Glomerular visceral epithelial cell (primary cell): ENCODE results near the gene CCDC197.

ENCODE experiments used
- DNase-seq: peaks from one replicate; pipeline ENCODE4 v3.0.0-alpha.2; 2016; ENCODE audit errors: extremely low spot score

CCDC197 gene

GRCh38 chr14:93999573-93999972, 2.5 kb downstream of the CCDC197 start:
- no peak for DNase-seq

- DNase-seq = no peak
Measured at GRCh38 chr14:94000267-94000666, 3.2 kb downstream of the CCDC197 start.

- no peak for DNase-seq
Measured at GRCh38 chr14:94001016-94001415, 3.9 kb downstream of the CCDC197 start.

- peak; percentile 83 for DNase-seq
Measured at GRCh38 chr14:94001501-94002396, 4.6 kb downstream of the CCDC197 start.

- no peak for DNase-seq
Measured at GRCh38 chr14:94003397-94003796, 6.3 kb downstream of the CCDC197 start.

GRCh38 chr14:94004015-94004414, 6.9 kb downstream of the CCDC197 start:
- no peak for DNase-seq

GRCh38 chr14:94005324-94006073, 8.4 kb downstream of the CCDC197 start:
- DNase-seq = no peak

GRCh38 chr14:94008234-94008633, 11.1 kb downstream of the CCDC197 start:
- no peak for DNase-seq

GRCh38 chr14:94009767-94010166, 12.7 kb downstream of the CCDC197 start:
- DNase-seq = peak; percentile 83

- DNase-seq = no peak
Measured at GRCh38 chr14:94010625-94011024, 13.5 kb downstream of the CCDC197 start.

- peak; percentile 52 for DNase-seq
Measured at GRCh38 chr14:94011795-94012194, 14.7 kb downstream of the CCDC197 start.

GRCh38 chr14:94014382-94014781, 17.3 kb downstream of the CCDC197 start:
- DNase-seq = no peak

- DNase-seq = no peak
Measured at GRCh38 chr14:94015223-94015622, 18.1 kb downstream of the CCDC197 start.

- DNase-seq = no peak
Measured at GRCh38 chr14:94016446-94016976, 19.4 kb downstream of the CCDC197 start.

- no peak for DNase-seq
Measured at GRCh38 chr14:94018308-94018707, 21.2 kb downstream of the CCDC197 start.

GRCh38 chr14:94019329-94019728, 22.2 kb downstream of the CCDC197 start:
- DNase-seq = no peak

GRCh38 chr14:94020267-94020666, 23.2 kb downstream of the CCDC197 start:
- no peak for DNase-seq

- peak; percentile 60 for DNase-seq
Measured at GRCh38 chr14:94021001-94021400, 23.9 kb downstream of the CCDC197 start.

- DNase-seq = no peak
Measured at GRCh38 chr14:94021416-94022157, 24.5 kb downstream of the CCDC197 start.

- DNase-seq = no peak
Measured at GRCh38 chr14:94022532-94023411, 25.7 kb downstream of the CCDC197 start.

GRCh38 chr14:94024549-94024948, 27.4 kb downstream of the CCDC197 start:
- DNase-seq = no peak
